ENCODE measurements around the gene SRC.

- no peak for TF ChIP-seq CTCF (IDR thresholded peaks at IDR 0.05; ENCODE audit: control extremely low read depth in 1 of 3, insufficient read depth in 1 of 3, low read depth in 1 of 3, low read length in 3 of 3)
- no peak for TF ChIP-seq POLR2AphosphoS5 (IDR thresholded peaks at IDR 0.05; ENCODE audit: low read depth, low read length)
- no peak for TF ChIP-seq JUN (IDR thresholded peaks at IDR 0.05; ENCODE audit: low read depth, low read length)
- TF ChIP-seq GABPA (IDR thresholded peaks at IDR 0.05; ENCODE audit: borderline replicate concordance, insufficient read depth, low read length) = no peak
- TF ChIP-seq KDM4A (IDR thresholded peaks at IDR 0.05; ENCODE audit: low read depth, low read length, severe bottlenecking) = no peak
- TF ChIP-seq KDM5A (IDR thresholded peaks at IDR 0.05; ENCODE audit: low read length) = no peak
- no peak for TF ChIP-seq RAD21 (IDR thresholded peaks at IDR 0.05 in 1 of 2, conservative IDR thresholded peaks at IDR 0.05 in 1 of 2; ENCODE audit: low read depth in 2 of 2, low read length in 2 of 2)
Observed at GRCh38 chr20:37380864-37381579, 35.1 kb downstream of the SRC start.

Measured in H1 (cell line).